DMS53 (cell line): ENCODE measurements around the gene OR52I2.

ENCODE experiments used
- DNase-seq: peaks from one replicate; lab custom pipeline; 2025; lab: John Stamatoyannopoulos, UW

The OR52I2 gene

DNA sequence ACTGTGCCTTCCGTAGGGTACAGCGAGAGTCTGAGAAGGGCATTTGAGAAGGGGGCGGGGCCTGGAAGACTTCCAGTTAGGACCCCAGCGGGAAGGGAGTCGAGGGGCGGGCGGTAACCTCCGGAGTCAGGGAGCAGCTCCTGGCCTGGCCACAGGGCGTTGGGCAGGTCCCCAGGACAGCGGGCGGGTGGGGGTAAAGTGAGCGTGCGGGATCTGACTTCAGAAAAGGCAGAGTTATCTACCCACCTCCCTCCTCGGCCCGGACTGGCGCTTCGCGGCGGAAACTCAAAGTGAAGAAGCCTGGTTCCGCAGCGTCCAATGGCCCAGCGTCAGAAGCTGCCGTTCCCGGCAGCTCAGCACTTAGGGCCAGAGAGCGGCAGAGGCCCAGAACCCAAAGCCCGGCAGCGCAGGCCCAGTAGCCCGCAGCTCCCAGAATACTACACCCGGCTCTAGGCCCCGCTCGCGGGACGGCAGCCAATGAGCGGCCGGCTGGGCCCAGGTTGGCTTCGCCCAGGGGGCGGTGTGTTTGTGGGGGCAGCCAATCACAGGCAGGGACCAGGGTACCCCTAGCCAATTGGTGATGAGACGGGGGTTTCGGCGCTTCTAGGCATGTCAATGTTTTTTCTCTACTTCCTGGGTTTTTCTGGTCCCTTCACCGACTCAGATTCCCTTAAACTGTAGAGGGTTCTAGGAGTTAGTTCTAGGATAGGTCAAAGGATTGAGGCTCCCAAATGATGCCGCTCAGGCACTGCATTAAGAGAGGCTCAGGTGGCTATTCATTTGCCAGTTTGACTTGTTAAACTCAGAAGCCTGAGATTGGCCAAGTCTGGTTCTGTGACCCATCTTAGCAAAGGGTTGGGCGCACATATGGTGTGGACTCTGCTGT lies 26.5 kb downstream of the OR52I2 start, which contains the start of gene TRIM68:
TRIM68 (minus strand) TSS at position 451 of the 886 bp plus-strand sequence. CDS start 2,727 bp downstream, outside the sequence.
- DNase-seq: peak; percentile 99

DNA sequence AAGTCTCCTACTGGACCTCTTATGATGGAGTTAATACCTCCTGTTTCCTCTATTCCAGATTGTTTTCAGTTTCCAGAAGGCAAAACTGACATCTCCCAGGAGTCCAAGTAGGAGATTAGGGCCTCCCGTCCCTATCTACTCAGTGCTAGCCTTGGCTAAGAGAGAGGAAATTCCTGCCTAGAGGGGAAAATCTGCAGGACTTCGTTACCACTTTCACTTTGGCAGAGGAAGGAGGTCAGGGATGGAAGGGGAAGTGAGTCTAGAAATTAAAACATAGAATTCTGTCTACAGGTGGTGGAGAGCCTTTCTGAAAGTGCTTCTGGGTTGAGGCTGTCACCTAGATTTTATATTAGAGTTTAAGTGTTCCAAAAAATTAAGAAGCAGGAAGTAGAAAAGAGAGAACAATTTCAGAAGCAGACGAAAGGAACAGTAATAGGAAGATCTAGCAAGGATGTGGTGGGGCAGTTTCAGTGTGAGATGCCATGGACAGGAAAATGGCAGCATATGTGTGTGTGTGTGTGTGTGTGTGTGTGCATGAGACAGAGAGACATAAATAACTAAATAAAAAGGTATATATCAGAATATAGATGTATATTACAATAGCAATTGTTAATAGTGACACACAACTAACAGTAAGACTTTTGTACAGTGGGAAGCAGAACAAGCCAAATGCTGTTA lies 28.9 kb downstream of the OR52I2 start:
- peak; percentile 10 for DNase-seq

DNA sequence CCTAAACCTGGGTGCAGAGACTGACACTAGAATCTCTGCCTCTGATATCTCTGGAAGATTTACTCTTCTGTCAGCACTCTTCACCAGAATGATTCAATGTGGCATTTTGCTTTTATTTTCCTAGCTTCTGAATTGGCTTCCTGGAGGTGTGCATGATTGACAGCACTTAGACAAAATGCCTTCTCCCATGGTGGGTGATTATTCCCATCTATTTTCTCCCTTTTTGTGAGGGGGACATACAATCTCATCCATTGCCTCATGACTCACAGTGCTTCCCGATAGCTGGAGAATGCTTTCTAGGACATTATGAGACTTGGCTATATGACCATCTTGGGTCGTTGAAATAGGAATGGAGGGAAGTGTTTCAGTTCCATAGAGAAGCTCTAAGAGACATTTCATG lies 30.4 kb downstream of the OR52I2 start:
- no peak for DNase-seq

DNA sequence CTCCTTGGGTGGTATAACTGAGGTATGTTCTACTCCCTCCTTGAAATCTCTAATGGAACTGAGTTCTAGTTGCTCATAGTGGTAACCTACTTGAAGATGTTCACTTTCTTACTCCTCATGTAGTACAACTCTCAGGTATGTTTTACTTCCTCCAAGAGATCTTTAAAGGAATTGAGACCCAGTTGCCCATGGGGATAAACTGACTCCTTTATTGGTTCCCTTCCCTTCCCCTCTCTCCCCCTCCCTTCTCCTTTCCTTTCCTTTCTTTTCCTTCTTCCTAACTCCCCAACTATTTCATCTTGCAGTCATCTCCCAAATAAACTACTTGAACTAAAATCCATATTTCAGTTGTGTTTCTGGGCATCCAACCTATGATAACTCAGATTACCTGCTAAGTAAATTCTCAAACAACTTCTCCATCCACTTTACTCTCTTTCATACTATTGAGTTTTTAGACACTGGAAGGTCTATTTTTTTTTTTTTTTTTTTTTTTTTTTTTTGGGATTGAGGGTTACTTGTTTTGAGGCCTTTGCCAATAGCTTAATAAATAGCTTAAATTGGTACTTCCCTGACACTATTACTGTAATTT lies 34.4 kb downstream of the OR52I2 start:
- DNase-seq: no peak

DNA sequence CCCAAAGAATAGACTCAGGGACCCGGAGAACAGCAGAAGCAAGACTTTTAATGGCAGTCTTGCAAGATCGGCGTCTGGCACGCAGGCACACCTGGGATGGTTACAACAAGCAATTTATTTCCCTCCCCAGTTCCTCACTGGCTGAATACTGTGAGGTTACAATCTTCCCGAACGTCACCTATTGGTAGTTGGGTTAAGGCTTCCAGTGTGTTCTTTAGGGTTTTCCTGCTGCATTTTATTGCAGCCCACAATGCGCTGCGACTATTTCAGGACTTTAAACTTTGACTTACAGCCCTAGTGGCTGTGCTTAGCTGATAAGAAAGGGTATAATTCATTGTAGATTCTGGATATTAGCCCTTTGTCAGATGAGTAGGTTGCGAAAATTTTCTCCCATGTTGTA lies 38.0 kb downstream of the OR52I2 start:
- no peak for DNase-seq

DNA sequence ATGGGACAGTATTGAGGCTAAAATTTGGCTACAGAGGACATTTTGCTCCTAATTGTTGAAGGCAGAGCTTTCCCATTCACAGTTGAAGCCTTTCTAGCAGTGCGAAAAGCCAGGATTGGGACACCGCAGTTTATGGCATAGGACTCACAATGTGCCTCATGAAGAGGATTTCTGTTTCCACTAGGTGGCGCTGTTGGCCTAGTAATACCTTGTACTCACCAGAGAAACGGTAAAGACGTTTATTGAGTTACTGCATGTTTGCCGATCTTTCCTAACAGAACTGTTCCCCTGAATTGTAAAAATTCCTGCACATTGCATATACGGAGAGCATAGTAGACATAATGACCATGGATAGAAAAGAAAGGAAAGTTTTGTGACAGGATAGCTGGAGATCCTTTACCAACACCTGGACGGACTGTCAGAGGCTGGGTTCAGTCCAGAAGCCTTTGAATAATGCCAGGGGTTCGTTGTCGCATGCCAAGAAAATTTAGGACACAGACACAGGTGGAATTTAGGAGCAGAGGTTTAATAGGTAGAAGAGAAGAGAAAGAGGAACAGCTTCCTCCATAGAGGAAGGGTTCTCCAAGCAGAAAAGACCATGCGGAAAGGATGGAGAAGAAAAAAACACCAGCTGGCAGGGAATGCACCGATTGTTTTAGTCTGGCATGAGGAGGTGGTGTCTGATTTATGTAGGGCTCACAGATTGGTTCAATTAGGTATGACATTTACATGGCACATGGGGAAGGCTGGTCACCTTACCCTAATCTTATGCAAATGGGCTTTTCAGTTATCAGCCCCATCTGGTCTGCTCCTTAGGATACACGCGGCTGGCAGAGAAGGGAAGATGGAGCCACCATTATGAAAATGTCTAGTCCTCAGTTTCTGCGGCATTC lies 44.9 kb downstream of the OR52I2 start:
- peak; percentile 92 for DNase-seq

DNA sequence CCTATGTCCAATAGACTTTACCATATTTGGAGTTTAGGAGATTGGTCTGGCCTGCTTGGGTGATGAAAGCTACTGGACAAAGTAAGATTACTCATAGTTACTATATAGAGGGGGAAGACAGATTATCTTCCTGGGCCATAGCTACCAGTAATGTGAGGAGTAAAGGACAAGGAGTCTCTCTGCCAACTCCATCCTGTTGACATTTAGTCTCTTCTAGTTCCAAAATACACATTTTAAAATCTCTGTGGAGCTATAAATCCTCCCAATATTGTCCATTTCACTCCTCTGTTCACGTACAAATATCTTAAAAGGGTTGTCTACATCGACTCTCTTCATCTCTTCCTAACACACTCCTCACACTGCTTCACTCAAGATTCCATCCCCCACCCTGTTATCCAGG lies 54.6 kb downstream of the OR52I2 start:
- DNase-seq: no peak

DNA sequence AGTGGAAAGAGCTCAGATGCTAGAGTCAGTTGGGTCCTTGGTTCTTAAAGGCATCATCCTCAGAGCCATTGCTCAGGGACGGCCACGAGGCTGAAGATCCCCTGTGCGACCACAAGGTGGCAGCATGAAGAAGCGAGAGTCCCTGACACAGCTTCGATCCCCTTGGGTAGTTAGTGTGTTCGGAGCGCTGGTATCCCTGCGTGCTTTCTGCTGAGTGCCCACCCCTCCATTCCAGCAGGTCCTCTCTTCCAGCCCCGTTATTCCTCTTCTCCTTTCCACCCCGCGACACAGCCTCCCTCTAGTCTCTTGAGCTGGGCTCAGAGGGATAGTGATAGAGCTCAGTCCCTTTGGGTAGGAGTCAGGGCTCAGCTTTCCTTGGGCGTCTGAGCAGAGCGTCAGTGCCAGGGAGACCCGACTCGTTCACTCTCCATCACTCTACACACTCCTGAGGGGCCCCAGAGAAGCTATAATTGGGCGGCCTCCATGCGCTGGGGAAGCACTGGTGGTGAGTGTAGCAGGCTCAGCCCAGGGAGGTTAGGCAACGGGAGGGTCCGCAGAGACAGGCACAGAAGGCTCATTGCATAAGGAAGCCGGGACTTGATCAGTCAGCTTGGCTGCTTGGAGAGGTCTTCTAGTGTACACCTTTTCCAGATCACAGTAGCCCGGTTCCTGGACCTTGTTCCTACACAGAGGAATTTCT lies 55.6 kb downstream of the OR52I2 start, which contains the start of gene OR51D1:
OR51D1 (plus strand) TSS at position 516 of the 700 bp plus-strand sequence. CDS start 2,314 bp downstream, outside the sequence.
- DNase-seq: peak; percentile 88

DNA sequence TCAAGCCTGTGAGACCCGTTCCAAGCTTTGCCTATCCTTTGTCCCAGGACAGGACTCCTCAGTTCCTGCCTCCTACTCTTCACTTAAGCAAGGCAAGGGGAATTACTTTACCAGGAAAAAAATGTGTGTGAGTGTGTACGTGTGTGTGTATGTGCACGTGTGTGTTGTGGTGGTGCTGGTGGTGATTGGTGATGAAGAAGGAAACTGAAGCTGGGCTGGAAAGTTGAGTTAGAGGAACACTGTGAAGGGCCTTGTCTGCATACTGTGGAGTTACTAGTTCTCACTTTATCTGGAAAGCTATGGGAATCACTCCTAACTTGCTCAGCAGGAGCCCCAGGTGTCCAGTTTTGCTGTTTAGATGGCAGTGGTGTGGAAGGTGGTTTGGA lies 56.1 kb downstream of the OR52I2 start:
- DNase-seq: no peak

DNA sequence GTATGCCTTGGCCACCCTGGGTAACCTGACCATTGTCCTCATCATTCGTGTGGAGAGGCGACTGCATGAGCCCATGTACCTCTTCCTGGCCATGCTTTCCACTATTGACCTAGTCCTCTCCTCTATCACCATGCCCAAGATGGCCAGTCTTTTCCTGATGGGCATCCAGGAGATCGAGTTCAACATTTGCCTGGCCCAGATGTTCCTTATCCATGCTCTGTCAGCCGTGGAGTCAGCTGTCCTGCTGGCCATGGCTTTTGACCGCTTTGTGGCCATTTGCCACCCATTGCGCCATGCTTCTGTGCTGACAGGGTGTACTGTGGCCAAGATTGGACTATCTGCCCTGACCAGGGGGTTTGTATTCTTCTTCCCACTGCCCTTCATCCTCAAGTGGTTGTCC lies 58.4 kb downstream of the OR52I2 start:
- no peak for DNase-seq

DNA sequence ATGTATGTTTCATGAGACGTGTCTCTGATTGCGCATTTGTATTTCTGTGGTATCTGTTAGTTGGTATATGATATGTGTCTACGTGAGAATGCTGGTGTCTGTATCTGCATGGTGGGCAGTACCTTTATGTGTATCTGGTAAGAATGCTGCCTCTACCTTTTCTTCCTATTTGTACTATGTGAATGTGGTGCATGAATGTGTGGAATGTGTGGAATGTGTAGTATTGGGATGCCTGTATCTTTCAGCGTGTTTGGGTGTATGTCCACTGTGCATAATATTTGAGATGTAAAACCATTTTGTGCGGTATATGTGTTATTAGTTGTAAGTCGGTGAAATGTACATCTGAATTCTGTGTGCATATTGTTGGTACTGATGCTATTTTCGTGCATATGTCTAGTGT lies 60.0 kb downstream of the OR52I2 start:
- DNase-seq: no peak

DNA sequence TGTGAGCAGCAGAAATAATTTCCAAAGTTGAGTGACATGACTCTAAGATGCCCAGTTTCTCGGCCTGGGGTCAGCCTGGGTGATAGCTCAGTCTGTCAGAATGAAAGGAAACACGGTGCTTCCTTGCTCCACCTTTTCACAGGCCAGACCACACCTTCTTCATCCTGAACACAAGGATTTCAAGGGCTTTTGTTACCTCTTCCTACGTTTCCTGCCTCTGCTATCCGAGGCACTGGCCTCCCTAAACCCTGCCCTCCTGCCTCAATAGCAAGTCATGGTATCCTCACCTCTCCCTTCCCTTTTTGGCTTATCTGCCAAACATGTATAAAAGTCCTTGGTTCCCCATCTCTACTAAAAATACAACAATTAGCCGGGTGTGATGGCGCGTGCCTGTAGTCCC lies 60.5 kb downstream of the OR52I2 start:
- no peak for DNase-seq
